Measurements from ENCODE around the gene TMEM9.

The TMEM9 gene

GRCh38 chr1:201100169-201100930, 53.9 kb downstream of the TMEM9 start:
- DNase-seq = no peak

DNA sequence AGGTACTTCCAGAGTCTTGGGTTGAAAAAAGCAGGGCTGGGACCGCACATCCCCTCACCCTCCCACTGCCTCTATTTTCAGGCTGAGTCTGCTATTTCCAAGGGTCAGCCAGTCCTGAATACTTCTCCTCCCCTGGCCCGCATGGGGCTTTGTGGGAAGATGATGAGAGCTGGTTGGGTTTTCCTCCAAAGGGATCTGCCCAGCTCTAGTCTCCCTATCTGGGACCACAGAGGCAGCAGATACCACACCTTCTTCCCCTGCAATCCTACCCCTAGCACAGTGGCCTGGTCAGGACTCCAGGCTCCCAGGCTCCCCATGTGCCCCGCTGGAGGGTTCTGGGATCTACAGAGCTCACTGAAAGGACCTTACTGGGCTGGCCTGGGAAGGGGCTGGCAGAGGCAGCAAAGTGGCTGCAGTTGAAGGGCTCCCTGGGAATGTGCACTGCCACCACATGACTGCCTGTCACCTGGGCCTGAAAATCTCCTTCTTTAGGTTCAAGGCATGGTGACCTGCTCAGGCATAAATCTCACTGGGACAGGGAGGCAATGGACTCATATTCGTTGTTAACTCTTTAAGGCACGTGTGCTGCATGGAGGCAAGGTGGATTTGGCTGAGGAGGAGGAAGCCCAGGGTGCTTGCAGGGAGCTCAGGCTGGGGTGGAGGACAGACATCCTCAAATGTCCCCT, 55.1 kb downstream of the TMEM9 start:
- DNase-seq = no peak

- DNase-seq = no peak
Observed at GRCh38 chr1:201096977-201097856, 57.1 kb downstream of the TMEM9 start.

GRCh38 chr1:201096041-201096461, 58.2 kb downstream of the TMEM9 start:
- no peak for DNase-seq

GRCh38 chr1:201095581-201095980, 58.7 kb downstream of the TMEM9 start:
- no peak for DNase-seq

DNA sequence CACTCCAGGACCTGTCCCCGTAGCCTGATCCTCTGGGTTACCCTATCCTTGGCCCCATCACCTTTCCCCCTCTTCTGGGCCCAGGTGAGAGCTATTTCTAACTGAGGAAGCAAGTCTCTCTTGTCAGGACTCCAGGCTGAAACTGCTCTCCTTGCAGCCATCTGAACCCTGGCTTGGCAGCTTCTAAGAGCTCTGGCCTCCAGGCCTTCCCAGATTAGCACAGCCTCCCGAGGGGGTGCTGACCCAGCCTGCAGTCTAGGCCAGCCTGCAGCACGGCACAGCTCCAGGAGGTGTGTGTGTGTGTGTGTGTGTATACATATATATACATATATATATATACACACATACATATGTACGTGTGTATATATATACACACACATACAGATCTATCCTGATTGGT, 59.4 kb downstream of the TMEM9 start:
- no peak for DNase-seq

- no peak for DNase-seq
Observed at GRCh38 chr1:201093962-201094361, 60.3 kb downstream of the TMEM9 start.

GRCh38 chr1:201093561-201093960, 60.7 kb downstream of the TMEM9 start:
- DNase-seq = no peak

DNA sequence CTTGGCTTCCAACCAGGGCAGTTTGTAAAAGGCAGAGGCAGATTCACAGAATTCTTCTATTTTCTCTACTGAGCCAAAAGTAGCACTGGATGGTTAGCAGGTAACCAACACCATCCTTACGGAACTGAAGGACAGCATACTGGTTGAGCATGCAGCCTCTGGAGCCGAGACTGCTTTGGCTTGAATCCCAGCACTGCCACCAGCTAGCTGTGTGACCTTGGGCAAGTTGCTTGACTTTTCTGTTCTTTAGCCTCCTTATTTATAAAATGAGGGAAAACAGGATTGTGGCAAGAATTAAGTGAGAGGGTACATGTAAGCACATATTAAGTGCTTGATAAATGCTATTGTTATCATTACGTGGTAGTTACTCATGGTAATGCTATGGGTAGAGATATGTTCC, 61.5 kb downstream of the TMEM9 start:
- no peak for DNase-seq

DNA sequence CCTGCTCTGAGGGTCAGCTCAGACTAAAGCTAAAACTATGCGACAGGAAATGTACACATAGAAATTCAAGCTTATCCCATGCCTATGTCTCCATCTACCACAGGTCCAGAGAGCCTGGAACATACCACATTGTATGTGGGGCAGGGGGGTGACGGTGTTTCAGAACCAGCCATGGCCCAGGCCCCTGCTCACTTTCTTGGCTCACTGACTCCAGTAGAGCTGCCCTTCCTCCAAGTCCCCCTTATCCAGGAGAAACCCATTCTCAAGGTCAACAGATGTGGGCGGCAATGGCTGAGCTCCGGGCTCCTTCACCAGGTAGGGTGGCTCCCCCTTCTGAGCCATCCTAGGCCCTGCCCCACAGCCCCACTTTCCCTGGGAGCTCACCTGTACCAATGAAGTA, 63.0 kb downstream of the TMEM9 start:
- no peak for DNase-seq

DNA sequence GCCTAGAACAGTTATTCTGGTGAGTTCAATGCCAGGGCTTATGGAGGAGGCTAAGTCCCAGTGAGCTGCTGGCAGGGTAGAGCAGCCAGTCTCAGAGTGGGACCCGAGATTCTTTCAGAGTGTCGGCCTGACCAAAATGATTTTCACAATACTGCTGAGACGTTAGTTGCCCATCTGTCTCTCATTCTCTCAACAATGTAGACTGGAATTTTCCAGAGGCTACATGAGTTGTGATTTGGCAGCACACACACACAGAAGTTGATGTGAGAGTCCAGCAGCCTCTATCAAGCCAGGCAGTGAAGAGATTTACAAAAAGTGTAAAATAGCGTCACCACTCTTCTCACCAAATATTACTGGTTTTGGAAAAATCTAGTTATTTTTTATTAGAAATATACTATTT, 63.7 kb downstream of the TMEM9 start:
- no peak for DNase-seq

DNA sequence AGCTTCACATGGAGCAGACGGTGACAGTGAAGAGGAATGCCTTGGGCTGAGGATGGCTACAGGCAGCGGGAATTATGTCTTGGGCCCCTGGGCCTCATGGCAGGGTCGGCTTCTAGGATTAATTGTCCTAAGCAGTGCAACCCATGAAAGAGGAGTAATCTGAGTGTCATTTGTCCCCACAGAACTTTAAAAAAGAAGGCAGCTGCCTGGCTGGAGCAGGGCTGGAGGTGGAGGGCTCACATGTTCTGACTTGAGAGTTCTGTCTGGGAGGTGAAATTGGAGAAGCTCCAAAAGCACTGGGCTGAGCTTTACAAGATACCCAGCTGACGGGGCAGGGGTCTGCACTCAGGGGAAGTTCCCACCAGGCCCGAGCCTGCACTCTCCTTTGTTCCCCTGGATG, 64.7 kb downstream of the TMEM9 start:
- DNase-seq = no peak

DNA sequence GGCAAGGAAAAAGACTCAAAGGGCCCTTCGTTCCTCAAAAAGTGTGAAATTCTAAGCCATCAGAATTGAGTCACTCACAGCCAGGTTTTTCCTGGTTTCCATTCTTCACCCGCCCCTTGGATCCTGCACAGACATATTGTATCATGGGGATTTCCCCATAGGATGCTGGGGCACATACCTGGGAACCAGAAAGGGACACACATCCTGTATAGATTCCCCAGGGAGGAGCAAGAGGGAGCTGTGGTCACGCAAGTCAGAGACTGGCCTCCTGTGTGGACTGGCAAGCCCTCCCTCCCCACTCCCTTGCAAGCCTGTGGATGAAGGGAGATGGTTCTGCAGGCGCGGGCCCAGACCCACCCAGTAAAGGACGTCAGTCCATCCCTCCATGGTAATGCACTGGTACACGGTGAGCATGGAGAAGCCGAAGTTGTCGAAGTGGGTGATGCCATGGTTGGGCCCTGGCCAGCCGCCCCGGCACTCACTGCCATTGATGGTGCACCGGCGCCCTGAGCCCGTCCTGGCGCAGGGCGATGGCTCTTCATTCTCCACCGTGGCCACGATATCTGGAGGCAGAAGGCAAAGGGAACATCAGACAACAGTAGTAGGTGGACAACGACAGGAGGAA, 65.3 kb downstream of the TMEM9 start:
- DNase-seq = no peak

- no peak for DNase-seq
Observed at GRCh38 chr1:201088395-201088794, 65.9 kb downstream of the TMEM9 start.

GRCh38 chr1:201085902-201086735, 68.2 kb downstream of the TMEM9 start:
- DNase-seq = no peak
